HG03457 (cell line): ENCODE measurements around the gene PRIMA1.
"Not testable (repeated sequence)": the region's sequence is repeated elsewhere in the genome, so short reads cannot be mapped to it uniquely, and the experiment has no call there.

ENCODE experiments used
- ATAC-seq: cut with Tn5 transposase; IDR thresholded peaks from one replicate; pipeline ENCODE4 v1.9.1; 2021; ENCODE audit warnings: moderate number of reproducible peaks; ENCODE audit not compliant: unreplicated experiment

Gene PRIMA1

GRCh38 chr14:93788293-93788542 is at the start of gene PRIMA1:
TSS of gene PRIMA1 (minus strand) at chr14:93788485. CDS start at chr14:93787718, 767 bp downstream.
- ATAC-seq = no peak

- no peak for ATAC-seq
Observed at GRCh38 chr14:93834699-93835371, 46.5 kb upstream of the PRIMA1 start.

GRCh38 chr14:93832665-93833064 is 44.4 kb upstream of the PRIMA1 start:
- no peak for ATAC-seq

- ATAC-seq = no peak
Observed at GRCh38 chr14:93832081-93832480, 43.8 kb upstream of the PRIMA1 start.

- ATAC-seq = no peak
Observed at GRCh38 chr14:93830753-93831461, 42.6 kb upstream of the PRIMA1 start.

- ATAC-seq = no peak
Observed at GRCh38 chr14:93829839-93830481, 41.7 kb upstream of the PRIMA1 start.

- no peak for ATAC-seq
Observed at GRCh38 chr14:93825235-93825553, 36.9 kb upstream of the PRIMA1 start.

GRCh38 chr14:93824518-93825234 is 36.4 kb upstream of the PRIMA1 start:
- ATAC-seq = no peak

GRCh38 chr14:93824076-93824475 is 35.8 kb upstream of the PRIMA1 start:
- no peak for ATAC-seq

- ATAC-seq = no peak
Observed at GRCh38 chr14:93821051-93821450, 32.8 kb upstream of the PRIMA1 start.

GRCh38 chr14:93818857-93819256 is 30.6 kb upstream of the PRIMA1 start:
- ATAC-seq = no peak

GRCh38 chr14:93811676-93812075 is 23.4 kb upstream of the PRIMA1 start:
- ATAC-seq = no peak

- no peak for ATAC-seq
Observed at GRCh38 chr14:93811020-93811419, 22.7 kb upstream of the PRIMA1 start.

- not testable (repeated sequence) for ATAC-seq
Observed at GRCh38 chr14:93809491-93810420, 21.5 kb upstream of the PRIMA1 start.

- no peak for ATAC-seq
Observed at GRCh38 chr14:93804654-93805053, 16.4 kb upstream of the PRIMA1 start.

GRCh38 chr14:93803408-93804318 is 15.4 kb upstream of the PRIMA1 start:
- no peak for ATAC-seq

- no peak for ATAC-seq
Observed at GRCh38 chr14:93799989-93800921, 12.0 kb upstream of the PRIMA1 start.

- ATAC-seq = no peak
Observed at GRCh38 chr14:93799617-93799988, 11.3 kb upstream of the PRIMA1 start.

GRCh38 chr14:93797536-93797935 is 9.3 kb upstream of the PRIMA1 start:
- no peak for ATAC-seq
